ENCODE data around the gene RAB37. TPM values are rescaled to one million over a fixed set of nuclear protein-coding genes. Genes with fewer than 3 reads are reported as not detected.
A peak's percentile ranks its signal among the peaks of the same experiment; 100 is the strongest.

RAB37 gene
- total and polyA plus RNA-seq, 8 donors: 3.2 to 11.2 (median 10.3) TPM

DNA sequence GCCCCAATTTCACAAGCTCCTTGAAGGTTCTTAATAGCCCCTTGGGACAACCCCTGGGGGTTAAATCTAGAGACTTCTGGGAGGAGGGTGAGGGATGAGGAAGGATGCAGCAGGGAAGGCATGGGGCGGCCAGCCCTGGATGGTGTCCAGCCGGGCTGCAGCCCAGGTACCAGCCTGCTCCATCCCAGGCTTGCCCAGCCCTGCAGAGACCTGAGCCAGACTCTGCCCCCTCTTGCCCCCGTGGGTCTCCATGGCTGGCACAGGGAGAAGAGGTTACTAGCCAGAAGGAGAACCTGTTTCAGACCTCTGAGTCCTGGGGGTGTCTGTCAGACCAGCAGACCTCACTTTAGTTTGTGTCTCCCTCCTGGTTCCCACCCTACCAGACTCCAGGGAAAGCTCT, 19.8 kb downstream of the RAB37 start:
- no peak overlapping the region for H3K27ac ChIP-seq
- ATAC-seq: no peak

DNA sequence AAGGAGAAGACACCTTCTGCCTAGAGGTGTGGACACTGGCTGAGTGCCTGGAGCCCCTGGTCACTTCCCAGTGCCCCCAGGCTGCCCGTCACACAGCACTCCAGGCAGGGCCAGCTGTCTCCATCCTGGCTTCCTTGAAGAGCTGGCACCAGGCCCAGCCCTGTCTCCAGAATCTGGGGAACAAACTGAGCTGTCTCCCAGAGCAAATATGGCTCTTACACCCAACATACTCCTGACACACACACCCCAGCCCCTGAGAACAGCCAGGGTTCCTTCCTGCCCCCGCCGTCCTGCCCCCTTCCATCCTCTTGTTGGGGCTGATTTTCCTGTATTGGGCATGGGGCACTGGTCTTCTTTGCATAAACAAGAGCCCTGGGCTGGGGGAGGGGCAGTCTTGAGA, 20.4 kb downstream of the RAB37 start:
- ATAC-seq: no peak
- peaks cover 23 to 76% of the 10 kb centered on the region in 2 donors for H3K4me1 ChIP-seq
- no peaks in the 10 kb centered on the region for H3K9me3 ChIP-seq
- DNase-seq: peak in 2 of 4 donors; percentile 71 to 79
- no peaks in the 10 kb centered on the region for H3K27me3 ChIP-seq
- intact Hi-C loops (cut with DNase I): no loop called here
- TF ChIP-seq, protein P1, sequence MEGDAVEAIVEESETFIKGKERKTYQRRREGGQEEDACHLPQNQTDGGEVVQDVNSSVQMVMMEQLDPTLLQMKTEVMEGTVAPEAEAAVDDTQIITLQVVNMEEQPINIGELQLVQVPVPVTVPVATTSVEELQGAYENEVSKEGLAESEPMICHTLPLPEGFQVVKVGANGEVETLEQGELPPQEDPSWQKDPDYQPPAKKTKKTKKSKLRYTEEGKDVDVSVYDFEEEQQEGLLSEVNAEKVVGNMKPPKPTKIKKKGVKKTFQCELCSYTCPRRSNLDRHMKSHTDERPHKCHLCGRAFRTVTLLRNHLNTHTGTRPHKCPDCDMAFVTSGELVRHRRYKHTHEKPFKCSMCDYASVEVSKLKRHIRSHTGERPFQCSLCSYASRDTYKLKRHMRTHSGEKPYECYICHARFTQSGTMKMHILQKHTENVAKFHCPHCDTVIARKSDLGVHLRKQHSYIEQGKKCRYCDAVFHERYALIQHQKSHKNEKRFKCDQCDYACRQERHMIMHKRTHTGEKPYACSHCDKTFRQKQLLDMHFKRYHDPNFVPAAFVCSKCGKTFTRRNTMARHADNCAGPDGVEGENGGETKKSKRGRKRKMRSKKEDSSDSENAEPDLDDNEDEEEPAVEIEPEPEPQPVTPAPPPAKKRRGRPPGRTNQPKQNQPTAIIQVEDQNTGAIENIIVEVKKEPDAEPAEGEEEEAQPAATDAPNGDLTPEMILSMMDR (IDR thresholded peaks at IDR 0.05): no peak
- H3K27ac ChIP-seq: no peak overlapping the region
- H3K4me3 ChIP-seq: no peak overlapping the region
- H3K36me3 ChIP-seq: no peaks in the 10 kb centered on the region

More for the DNA sequence above, 19.8 kb downstream of the RAB37 start:
- Histone ChIP-seq H3K4me1 (peaks cover 23 to 77% of the 10 kb centered on the region in 2 donors), H3K9me3 (no peaks in the 10 kb centered on the region), H3K4me3 (no peak overlapping the region), H3K36me3 (no peaks in the 10 kb centered on the region), H3K27me3 (no peaks in the 10 kb centered on the region)
- TF ChIP-seq, protein P1 (IDR thresholded peaks at IDR 0.05): no peak
- peak in 1 of 4 donors; percentile 57 for DNase-seq
- intact Hi-C loops (cut with DNase I): no loop called here

DNA sequence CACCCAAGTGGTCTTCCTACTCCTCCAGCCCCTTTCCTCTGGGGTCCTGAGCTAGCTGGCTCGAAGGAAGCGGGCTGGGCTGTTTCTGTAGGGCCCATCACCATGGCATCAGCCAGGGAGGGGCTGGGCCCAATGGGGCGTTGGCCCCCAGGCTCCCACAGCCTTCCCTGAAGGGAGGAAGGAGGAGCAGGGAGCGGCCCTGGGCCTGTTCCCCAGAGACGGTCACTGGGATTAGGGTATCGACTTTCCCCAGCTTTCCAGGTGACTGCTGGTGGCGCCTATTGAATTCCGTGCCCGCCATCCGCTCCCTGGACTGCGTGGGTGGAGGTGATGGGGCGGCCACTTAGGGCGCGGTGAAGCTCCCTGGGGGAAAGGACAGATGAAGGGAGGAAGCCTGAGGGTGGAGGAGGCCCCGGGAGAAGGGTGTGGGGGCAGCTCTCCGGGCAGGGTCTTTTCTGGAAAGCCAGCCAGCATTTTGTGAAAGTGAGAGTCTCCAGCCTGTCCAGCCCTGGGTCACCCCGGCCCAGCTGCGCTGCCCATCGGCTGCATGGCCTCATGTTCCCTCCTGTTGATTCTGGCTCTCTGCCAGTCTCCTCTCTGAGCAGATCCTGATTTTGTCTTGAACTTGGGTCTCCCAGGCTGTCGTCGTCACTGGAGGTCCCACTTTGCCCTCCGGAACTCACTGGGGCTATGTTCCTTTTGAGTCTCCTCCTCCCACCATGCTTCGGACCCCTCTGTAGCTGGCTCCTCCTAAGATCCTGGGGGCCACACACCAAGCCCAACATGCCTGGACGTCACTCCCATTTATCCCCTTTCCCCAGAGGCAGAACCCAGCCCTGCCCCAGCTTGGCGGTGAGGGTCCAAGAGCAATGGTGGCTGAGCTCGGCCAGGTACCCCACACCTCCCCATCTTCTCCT, 21.1 kb downstream of the RAB37 start:
- TF ChIP-seq, protein P1 (IDR thresholded peaks at IDR 0.05): no peak
- ATAC-seq: peak; percentile 9
- intact Hi-C loops (cut with DNase I): no loop called here
- no peaks in the 10 kb centered on the region for H3K27me3 ChIP-seq
- peak in 1 of 4 donors; percentile 81 for DNase-seq
- peak overlapping the region in 1 of 2 donors; percentile 57 for H3K27ac ChIP-seq
- no peak overlapping the region for H3K4me3 ChIP-seq
- peaks cover 23 to 75% of the 10 kb centered on the region in 2 donors for H3K4me1 ChIP-seq
- no peaks in the 10 kb centered on the region for H3K9me3 ChIP-seq
- H3K36me3 ChIP-seq: no peaks in the 10 kb centered on the region

DNA sequence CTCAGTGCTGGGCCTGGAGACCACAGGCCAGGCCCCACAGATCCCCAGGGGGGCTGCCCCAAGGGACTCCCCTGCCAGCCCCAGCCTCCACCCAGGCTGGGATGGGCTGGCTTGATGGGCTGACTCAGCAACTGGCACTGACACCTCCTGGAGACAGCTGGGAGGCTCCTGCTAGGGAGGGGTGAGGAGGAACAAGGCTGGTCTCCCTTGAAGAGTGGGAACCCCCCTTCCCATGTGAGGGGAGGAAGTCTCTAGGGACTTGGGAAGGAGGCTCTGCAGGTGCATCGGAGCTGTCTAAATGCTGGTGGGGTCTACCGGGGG, 21.8 kb downstream of the RAB37 start:
- TF ChIP-seq, protein P1 (IDR thresholded peaks at IDR 0.05): no peak
- intact Hi-C loops (cut with DNase I): no loop called here
- ATAC-seq (peak; percentile 41), DNase-seq (no peak)
- peaks cover 0 to 6% of the 10 kb centered on the region in 2 donors for H3K36me3 ChIP-seq
- no peaks in the 10 kb centered on the region for H3K27me3 ChIP-seq
- H3K9me3 ChIP-seq: no peaks in the 10 kb centered on the region
- H3K4me3 ChIP-seq: no peak overlapping the region
- peak overlapping the region in 1 of 2 donors; percentile 57 for H3K27ac ChIP-seq
- peaks cover 23 to 74% of the 10 kb centered on the region in 2 donors for H3K4me1 ChIP-seq

DNA sequence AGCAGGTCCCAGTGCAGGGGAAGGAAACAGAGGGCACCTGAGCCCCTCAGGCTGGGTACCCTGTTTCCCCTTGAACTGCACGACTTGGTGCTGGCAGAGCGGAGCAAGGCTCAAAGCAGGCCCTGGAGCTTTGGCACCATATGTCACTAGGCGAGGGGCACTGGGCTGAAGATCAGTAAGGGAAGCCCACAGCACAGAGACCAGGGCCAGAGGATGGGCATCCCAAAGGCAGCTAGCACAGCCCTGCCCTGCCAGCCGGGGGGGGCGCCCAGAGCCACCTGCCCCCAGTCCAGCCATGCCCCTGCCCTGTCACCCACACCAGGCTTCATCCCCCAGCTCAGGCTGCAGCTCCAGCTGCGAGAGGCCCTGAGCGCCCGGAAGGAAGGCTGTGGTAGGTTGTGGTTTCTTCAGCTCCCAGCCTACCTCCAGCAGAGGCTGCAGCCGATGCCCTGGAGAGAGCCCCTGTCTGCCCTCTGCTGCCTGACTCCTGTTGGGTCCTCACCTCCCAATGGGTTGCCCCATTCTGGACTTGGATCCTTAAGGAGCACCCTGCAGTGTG, 22.3 kb downstream of the RAB37 start:
- intact Hi-C loops (cut with DNase I): no loop called here
- Histone ChIP-seq H3K4me3 (no peak overlapping the region), H3K36me3 (peaks cover 0 to 9% of the 10 kb centered on the region in 2 donors), H3K27me3 (no peaks in the 10 kb centered on the region), H3K4me1 (peaks cover 23 to 72% of the 10 kb centered on the region in 2 donors), H3K9me3 (no peaks in the 10 kb centered on the region), H3K27ac (peak overlapping the region in 1 of 2 donors; percentile 57)
- peak; percentile 23 for ATAC-seq
- DNase-seq: peak in 1 of 4 donors; percentile 72
- TF ChIP-seq, protein P1 (IDR thresholded peaks at IDR 0.05): no peak
